GM12891 (cell line): ENCODE measurements around the gene YEATS4.

Experiments used
- POLR2A ChIP-seq: IDR thresholded peaks from 2 replicates; pipeline ENCODE4 v1.6.1; 2011; ENCODE audit warnings: low read depth, low read length, control low read depth
- POLR2AphosphoS5 ChIP-seq: IDR thresholded peaks from 2 replicates; pipeline ENCODE4 v1.6.1; 2011; ENCODE audit warnings: low read depth, low read length, control low read depth

DNA sequence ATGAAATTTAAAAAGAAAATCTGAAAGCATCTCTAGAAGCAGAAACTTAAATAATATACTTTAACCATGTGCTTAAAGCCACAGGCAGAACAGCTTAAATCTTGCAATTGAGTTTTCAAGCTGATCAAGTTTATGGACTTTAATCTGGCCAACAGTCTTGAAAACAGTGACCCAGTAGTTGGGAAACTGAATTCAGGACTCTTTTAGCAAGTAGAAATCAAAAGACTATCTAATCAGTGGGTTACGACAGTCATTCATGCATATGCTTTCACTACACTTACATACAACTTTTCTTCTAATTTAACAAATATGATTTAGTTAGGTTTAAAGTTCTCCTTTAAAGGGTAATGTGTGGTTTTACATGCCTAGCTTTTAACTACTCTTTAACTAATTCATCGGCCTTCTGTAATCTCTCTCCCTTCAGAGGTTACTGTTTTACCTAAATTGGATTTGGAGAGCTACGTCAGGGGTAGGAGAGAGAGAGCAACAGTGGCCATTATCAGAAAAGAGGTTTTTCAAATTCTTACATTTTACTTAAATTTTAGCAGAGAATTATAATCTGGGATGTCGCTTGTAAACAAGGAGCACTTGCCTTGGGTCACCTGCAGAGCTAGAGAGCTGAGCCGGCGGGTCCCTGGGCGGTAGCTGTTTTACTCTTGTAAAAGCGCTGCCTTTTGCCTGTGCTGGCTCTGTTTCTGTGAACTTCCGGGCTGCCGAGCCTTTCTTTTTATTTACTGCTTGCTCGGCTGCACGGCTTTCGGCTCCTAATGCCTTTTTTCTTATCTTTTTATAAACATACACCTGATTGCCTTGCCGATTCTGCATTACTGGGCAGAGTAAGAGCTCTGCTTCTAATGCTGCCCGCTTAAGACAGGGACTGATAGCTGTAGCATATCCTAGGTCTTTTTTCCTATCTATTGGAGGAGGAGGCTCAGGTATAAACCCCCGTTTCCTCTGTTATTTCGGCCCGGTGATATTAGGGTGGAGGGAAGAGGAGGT lies 28.8 kb upstream of the YEATS4 start:
- TF ChIP-seq POLR2AphosphoS5 = peak; percentile 45; the same call in 1 of the 2 replicates
- peak; percentile 31; the same call in 1 of the 2 replicates for TF ChIP-seq POLR2A
